ENCODE data around the gene TRIO.

GRCh38 chr5:14487897-14488570 lies 344.9 kb downstream of the TRIO start:
- TF ChIP-seq, protein P1, sequence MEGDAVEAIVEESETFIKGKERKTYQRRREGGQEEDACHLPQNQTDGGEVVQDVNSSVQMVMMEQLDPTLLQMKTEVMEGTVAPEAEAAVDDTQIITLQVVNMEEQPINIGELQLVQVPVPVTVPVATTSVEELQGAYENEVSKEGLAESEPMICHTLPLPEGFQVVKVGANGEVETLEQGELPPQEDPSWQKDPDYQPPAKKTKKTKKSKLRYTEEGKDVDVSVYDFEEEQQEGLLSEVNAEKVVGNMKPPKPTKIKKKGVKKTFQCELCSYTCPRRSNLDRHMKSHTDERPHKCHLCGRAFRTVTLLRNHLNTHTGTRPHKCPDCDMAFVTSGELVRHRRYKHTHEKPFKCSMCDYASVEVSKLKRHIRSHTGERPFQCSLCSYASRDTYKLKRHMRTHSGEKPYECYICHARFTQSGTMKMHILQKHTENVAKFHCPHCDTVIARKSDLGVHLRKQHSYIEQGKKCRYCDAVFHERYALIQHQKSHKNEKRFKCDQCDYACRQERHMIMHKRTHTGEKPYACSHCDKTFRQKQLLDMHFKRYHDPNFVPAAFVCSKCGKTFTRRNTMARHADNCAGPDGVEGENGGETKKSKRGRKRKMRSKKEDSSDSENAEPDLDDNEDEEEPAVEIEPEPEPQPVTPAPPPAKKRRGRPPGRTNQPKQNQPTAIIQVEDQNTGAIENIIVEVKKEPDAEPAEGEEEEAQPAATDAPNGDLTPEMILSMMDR (IDR thresholded peaks at IDR 0.05): no peak
- no peak for TF ChIP-seq POLR2A (IDR thresholded peaks at IDR 0.05)
